Muscle of leg (tissue), 11 donors: ENCODE measurements around the gene CALCOCO1. TPM values are rescaled to one million over a fixed set of nuclear protein-coding genes. Genes with fewer than 3 reads are reported as not detected.

Source experiments
- DNase-seq: peaks from one replicate; pipeline ENCODE4 v3.0.0; 2013
- H3K27ac ChIP-seq: one replicate; pipeline ENCODE4 v1.5.1; 2013; ENCODE audit warnings: mild to moderate bottlenecking, low read length, control low read depth
- H3K27me3 ChIP-seq: one replicate; pipeline ENCODE4 v1.6.1; 2013; ENCODE audit warnings: low read length; ENCODE audit not compliant: control insufficient read depth, insufficient read depth
- H3K36me3 ChIP-seq: one replicate; pipeline ENCODE4 v1.6.1; 2013; ENCODE audit warnings: low read length; ENCODE audit not compliant: control insufficient read depth, insufficient read depth
- H3K4me1 ChIP-seq: one replicate; pipeline ENCODE4 v1.6.1; 2013; ENCODE audit warnings: low read length; ENCODE audit not compliant: control insufficient read depth, insufficient read depth
- H3K4me3 ChIP-seq: one replicate; pipeline ENCODE4 v1.5.1; 2013; ENCODE audit warnings: low read length, control low read depth
- H3K9me3 ChIP-seq: replicated peaks from 2 replicates; pipeline ENCODE4 v1.6.1; 2013; ENCODE audit warnings: low read depth, low read length; ENCODE audit not compliant: control insufficient read depth
- WGBS: methylation state at CpG from one replicate; pipeline ENCODE4 v1.1.5; 2013; ENCODE audit warnings: missing lambda C conversion rate; ENCODE audit not compliant: insufficient coverage; 5-methylcytosine and 5-hydroxymethylcytosine counted together
- polyA plus RNA-seq, 8 donors: library from polyadenylated mRNA; unstranded; fragments of 120-200 nt; gene quantifications; one replicate each; pipeline versions ENCODE4 v1.2.1 to v1.2.3, GENCODE V29; 2013; ENCODE audit warnings: inconsistent platforms in 1 of 8, low replicate concordance in 1 of 8; ENCODE audit not compliant: insufficient read length in 8 of 8, insufficient read depth in 1 of 8
- total RNA-seq: library from RNA; stranded (reverse); fragments of 120-200 nt; gene quantifications from one replicate; pipeline ENCODE4 v1.2.4, GENCODE V29; 2013

CALCOCO1 gene
- total and polyA plus RNA-seq, 9 donors: 65.9 to 96.6 (median 77.5) TPM

DNA sequence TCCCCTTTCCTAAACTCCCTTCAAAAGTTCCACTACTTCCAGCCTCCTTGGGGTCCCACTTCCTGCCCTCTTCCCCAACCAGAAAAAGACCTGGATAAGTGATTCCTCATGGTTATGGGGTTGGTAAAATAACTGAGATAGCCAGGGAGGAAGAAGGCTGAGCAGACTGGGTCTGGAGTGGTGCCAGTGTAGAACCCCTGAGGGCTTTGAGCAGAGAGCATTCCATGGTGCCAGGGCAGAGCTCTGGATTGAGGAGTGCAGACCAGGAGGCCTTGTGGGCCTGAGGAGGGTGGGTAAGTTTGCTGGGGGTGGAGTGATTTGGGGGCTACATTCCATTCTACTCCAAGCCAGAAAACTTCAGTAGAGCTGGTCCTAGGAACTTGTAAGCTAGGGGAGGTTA is 34.1 kb upstream of the CALCOCO1 start:
- no peaks in the 10 kb centered on the region for H3K9me3 ChIP-seq
- H3K27me3 ChIP-seq: peaks cover 56% of the 10 kb centered on the region
- no peak for DNase-seq
- no peaks in the 10 kb centered on the region for H3K36me3 ChIP-seq
- no peak overlapping the region for H3K4me3 ChIP-seq
- H3K4me1 ChIP-seq: peaks cover 8% of the 10 kb centered on the region
- H3K27ac ChIP-seq: no peak overlapping the region

DNA sequence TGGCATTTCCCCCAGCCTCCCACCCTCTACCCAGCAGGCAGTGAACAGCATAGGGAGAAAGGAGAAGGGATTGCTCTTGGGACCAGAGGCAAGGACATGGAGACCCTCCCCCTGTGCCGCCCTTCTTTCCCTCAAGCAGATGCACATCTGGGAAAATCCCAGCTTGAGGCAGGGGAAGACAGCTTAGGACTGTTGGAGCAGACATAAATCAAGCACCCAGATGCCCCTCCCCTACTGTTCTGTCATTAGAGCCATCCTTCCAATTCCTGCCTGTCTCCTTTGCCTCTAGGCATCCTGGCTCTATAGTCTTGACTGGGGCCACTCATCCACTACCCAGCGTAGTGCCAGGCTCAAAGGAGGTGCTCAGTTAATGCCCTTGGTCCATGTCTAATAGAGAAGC is 32.0 kb upstream of the CALCOCO1 start:
- 63% methylated on average over 1 of the region's 2 CpGs for WGBS
- H3K27me3 ChIP-seq: peaks cover 62% of the 10 kb centered on the region
- no peak overlapping the region for H3K4me3 ChIP-seq
- H3K27ac ChIP-seq: no peak overlapping the region
- no peaks in the 10 kb centered on the region for H3K9me3 ChIP-seq
- H3K4me1 ChIP-seq: peaks cover 14% of the 10 kb centered on the region
- no peak for DNase-seq
- no peaks in the 10 kb centered on the region for H3K36me3 ChIP-seq

GRCh38 chr12:53758730-53759103 is 31.5 kb upstream of the CALCOCO1 start:
- H3K27me3 ChIP-seq: peaks cover 63% of the 10 kb centered on the region
- 19% methylated on average over 8 of the region's 8 CpGs for WGBS

GRCh38 chr12:53758081-53758729 is 31.0 kb upstream of the CALCOCO1 start:
- no peak for DNase-seq
- no peaks in the 10 kb centered on the region for H3K9me3 ChIP-seq
- 41% methylated on average over 3 of the region's 7 CpGs for WGBS
- H3K27ac ChIP-seq: no peak overlapping the region
- no peaks in the 10 kb centered on the region for H3K36me3 ChIP-seq
- peaks cover 67% of the 10 kb centered on the region for H3K27me3 ChIP-seq
- no peak overlapping the region for H3K4me3 ChIP-seq
- H3K4me1 ChIP-seq: peaks cover 16% of the 10 kb centered on the region

More at GRCh38 chr12:53758730-53759103, 31.5 kb upstream of the CALCOCO1 start:
- no peaks in the 10 kb centered on the region for H3K9me3 ChIP-seq
- H3K27ac ChIP-seq: no peak overlapping the region
- peaks cover 16% of the 10 kb centered on the region for H3K4me1 ChIP-seq
- no peaks in the 10 kb centered on the region for H3K36me3 ChIP-seq
- H3K4me3 ChIP-seq: no peak overlapping the region
- no peak for DNase-seq

- Histone ChIP-seq H3K4me1 (peaks cover 16% of the 10 kb centered on the region), H3K36me3 (no peaks in the 10 kb centered on the region), H3K27me3 (peaks cover 74% of the 10 kb centered on the region), H3K4me3 (no peak overlapping the region), H3K9me3 (no peaks in the 10 kb centered on the region), H3K27ac (no peak overlapping the region)
- 2% methylated on average over 13 of the region's 17 CpGs for WGBS
- DNase-seq: peak; percentile 83
Observed at GRCh38 chr12:53757101-53757770, 30.0 kb upstream of the CALCOCO1 start.

- H3K4me3 ChIP-seq: no peak overlapping the region
- H3K4me1 ChIP-seq: peaks cover 22% of the 10 kb centered on the region
- H3K36me3 ChIP-seq: no peaks in the 10 kb centered on the region
- WGBS: 61% methylated on average over 3 of the region's 5 CpGs
- peaks cover 81% of the 10 kb centered on the region for H3K27me3 ChIP-seq
- H3K9me3 ChIP-seq: no peaks in the 10 kb centered on the region
- H3K27ac ChIP-seq: no peak overlapping the region
- DNase-seq: peak; percentile 35
Observed at GRCh38 chr12:53756300-53757100, 29.2 kb upstream of the CALCOCO1 start.

GRCh38 chr12:53755893-53756292 is 28.6 kb upstream of the CALCOCO1 start:
- peaks cover 81% of the 10 kb centered on the region for H3K27me3 ChIP-seq
- WGBS: no CpG with 5 or more reads among the region's 3 CpGs
- DNase-seq: no peak

GRCh38 chr12:53755451-53755891 is 28.2 kb upstream of the CALCOCO1 start:
- Histone ChIP-seq H3K27ac (no peak overlapping the region), H3K4me3 (no peak overlapping the region), H3K36me3 (no peaks in the 10 kb centered on the region), H3K4me1 (peaks cover 29% of the 10 kb centered on the region), H3K27me3 (peaks cover 81% of the 10 kb centered on the region), H3K9me3 (no peaks in the 10 kb centered on the region)
- 49% methylated on average over 3 of the region's 4 CpGs for WGBS
- no peak for DNase-seq

More at GRCh38 chr12:53755893-53756292, 28.6 kb upstream of the CALCOCO1 start:
- no peak overlapping the region for H3K27ac ChIP-seq
- H3K4me1 ChIP-seq: peaks cover 24% of the 10 kb centered on the region
- no peaks in the 10 kb centered on the region for H3K36me3 ChIP-seq
- H3K4me3 ChIP-seq: no peak overlapping the region
- H3K9me3 ChIP-seq: no peaks in the 10 kb centered on the region

GRCh38 chr12:53754633-53755264 is 27.5 kb upstream of the CALCOCO1 start:
- Histone ChIP-seq H3K4me1 (peaks cover 29% of the 10 kb centered on the region), H3K4me3 (no peak overlapping the region), H3K9me3 (no peaks in the 10 kb centered on the region), H3K27me3 (peaks cover 82% of the 10 kb centered on the region), H3K27ac (no peak overlapping the region), H3K36me3 (no peaks in the 10 kb centered on the region)
- WGBS: 30% methylated on average over 2 of the region's 4 CpGs
- DNase-seq: peak; percentile 50

DNA sequence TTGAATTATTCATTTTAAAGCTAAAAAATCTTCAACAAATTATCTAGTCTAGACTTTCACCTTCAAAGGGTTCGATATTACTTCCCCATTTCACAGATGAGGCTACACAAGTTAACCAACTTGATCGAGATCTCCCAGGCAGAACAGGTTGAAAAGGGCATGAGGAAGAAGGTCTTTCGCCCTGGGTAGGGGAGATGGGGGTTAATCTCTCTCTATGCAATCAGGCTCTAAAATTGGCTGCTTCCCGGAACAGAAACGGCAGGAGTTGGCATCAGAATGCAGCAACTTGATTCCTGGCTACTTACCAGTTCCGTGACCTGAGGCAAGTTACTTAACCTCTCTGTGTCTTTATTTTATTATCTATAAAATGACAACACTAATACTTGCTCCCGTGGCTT is 26.9 kb upstream of the CALCOCO1 start:
- DNase-seq: no peak
- no CpG with 5 or more reads among the region's 7 CpGs for WGBS
- peaks cover 29% of the 10 kb centered on the region for H3K4me1 ChIP-seq
- H3K4me3 ChIP-seq: no peak overlapping the region
- H3K27me3 ChIP-seq: peaks cover 82% of the 10 kb centered on the region
- no peak overlapping the region for H3K27ac ChIP-seq
- no peaks in the 10 kb centered on the region for H3K9me3 ChIP-seq
- no peaks in the 10 kb centered on the region for H3K36me3 ChIP-seq
